Sigmoid colon (tissue), 4 donors: ENCODE results near the gene ANKRD31.

Experiments used
- EP300 ChIP-seq, 4 donors: sonication (generic); formaldehyde crosslinking; IDR thresholded peaks; one replicate each; pipeline ENCODE4 v1.6.1; 2017; ENCODE audit warnings: antibody characterized with exemption in 4 of 4
- POLR2A ChIP-seq, 2 donors: fragments of 450-650 bp; IDR thresholded peaks; one replicate each; pipeline ENCODE4 v1.6.1; 2016; ENCODE audit warnings: antibody characterized with exemption in 2 of 2, mild to moderate bottlenecking in 2 of 2, moderate library complexity in 2 of 2
- POLR2AphosphoS5 ChIP-seq, 4 donors: sonication (generic); formaldehyde crosslinking; IDR thresholded peaks; one replicate each; pipeline ENCODE4 v1.6.1; 2017; ENCODE audit warnings: antibody characterized with exemption in 4 of 4
- TF ChIP-seq, protein P1 (sequence below), 4 experiments: fragments of 450-650 bp in 3 of 4; fragments of 200-600 bp in 1 of 4; IDR thresholded peaks; one replicate each; pipeline ENCODE4 v1.5.1; 2016 to 2019; ENCODE audit warnings: antibody characterized with exemption in 4 of 4, mild to moderate bottlenecking in 3 of 4, moderate library complexity in 2 of 4

- TF ChIP-seq, protein P1, sequence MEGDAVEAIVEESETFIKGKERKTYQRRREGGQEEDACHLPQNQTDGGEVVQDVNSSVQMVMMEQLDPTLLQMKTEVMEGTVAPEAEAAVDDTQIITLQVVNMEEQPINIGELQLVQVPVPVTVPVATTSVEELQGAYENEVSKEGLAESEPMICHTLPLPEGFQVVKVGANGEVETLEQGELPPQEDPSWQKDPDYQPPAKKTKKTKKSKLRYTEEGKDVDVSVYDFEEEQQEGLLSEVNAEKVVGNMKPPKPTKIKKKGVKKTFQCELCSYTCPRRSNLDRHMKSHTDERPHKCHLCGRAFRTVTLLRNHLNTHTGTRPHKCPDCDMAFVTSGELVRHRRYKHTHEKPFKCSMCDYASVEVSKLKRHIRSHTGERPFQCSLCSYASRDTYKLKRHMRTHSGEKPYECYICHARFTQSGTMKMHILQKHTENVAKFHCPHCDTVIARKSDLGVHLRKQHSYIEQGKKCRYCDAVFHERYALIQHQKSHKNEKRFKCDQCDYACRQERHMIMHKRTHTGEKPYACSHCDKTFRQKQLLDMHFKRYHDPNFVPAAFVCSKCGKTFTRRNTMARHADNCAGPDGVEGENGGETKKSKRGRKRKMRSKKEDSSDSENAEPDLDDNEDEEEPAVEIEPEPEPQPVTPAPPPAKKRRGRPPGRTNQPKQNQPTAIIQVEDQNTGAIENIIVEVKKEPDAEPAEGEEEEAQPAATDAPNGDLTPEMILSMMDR (IDR thresholded peaks at IDR 0.05): no peak
- TF ChIP-seq POLR2AphosphoS5 (IDR thresholded peaks at IDR 0.05) (no peak), POLR2A (IDR thresholded peaks at IDR 0.05) (no peak), EP300 (IDR thresholded peaks at IDR 0.05) (no peak)
These were observed 9.8 kb downstream of the ANKRD31 start for GRCh38 chr5:75226916-75227315.
